K562 (cell line): ENCODE measurements around the gene DNAAF3. TPM values are rescaled to one million over a fixed set of nuclear protein-coding genes. Genes with fewer than 3 reads are reported as not detected.

Experiments
- BCLAF1 ChIP-seq, 2 experiments: fragments of 450-650 bp in 1 of 2; IDR thresholded peaks; 2 replicates each; pipeline ENCODE4 v1.6.1; 2011 to 2017; ENCODE audit warnings: low read depth in 2 of 2, antibody characterized with exemption in 1 of 2, borderline replicate concordance in 1 of 2, low read length in 1 of 2, mild to moderate bottlenecking in 1 of 2, mixed read lengths in 1 of 2; ENCODE audit not compliant: control insufficient read depth in 1 of 2
- BMI1 ChIP-seq: fragments of 150-350 bp; IDR thresholded peaks from 2 replicates; pipeline ENCODE4 v1.6.1; 2014; ENCODE audit warnings: low read length
- FUS ChIP-seq: fragments of 200-400 bp; formaldehyde crosslinking; optimal IDR thresholded peaks from 2 replicates; pipeline ENCODE3; 2017; ENCODE audit warnings: low read depth, low read length
- NR3C1 ChIP-seq: sonication (generic); formaldehyde crosslinking; IDR thresholded peaks from 2 replicates; pipeline ENCODE4 v1.8.1; 2022; ENCODE audit warnings: missing genetic modification reagents
- POU5F1 ChIP-seq: fragments of 150-350 bp; IDR thresholded peaks from 2 replicates; pipeline ENCODE4 v1.6.1; 2014; ENCODE audit warnings: borderline replicate concordance, low read length, low read depth, mild to moderate bottlenecking; ENCODE audit not compliant: partially characterized antibody
- RBM22 ChIP-seq: fragments of 200-400 bp; formaldehyde crosslinking; IDR thresholded peaks from 2 replicates; pipeline ENCODE4 v1.6.1; 2018; ENCODE audit warnings: low read length, low read depth; ENCODE audit not compliant: poor library complexity, severe bottlenecking
- SMAD1 ChIP-seq: fragments of 150-350 bp; IDR thresholded peaks from 2 replicates; pipeline ENCODE4 v1.6.1; 2014; ENCODE audit warnings: low read length, low read depth; ENCODE audit not compliant: partially characterized antibody
- SRSF3 ChIP-seq: fragments of 200-400 bp; formaldehyde crosslinking; IDR thresholded peaks from 2 replicates; pipeline ENCODE4 v1.6.1; 2016; ENCODE audit warnings: mild to moderate bottlenecking, low read length, moderate library complexity; ENCODE audit not compliant: insufficient read depth
- ZNF316 ChIP-seq: fragments of 450-650 bp; IDR thresholded peaks from 2 replicates; pipeline ENCODE4 v1.6.1; 2016
- ZNF518B ChIP-seq: fragments of 250-450 bp; sonication (Bioruptor Pico); IDR thresholded peaks from 2 replicates; pipeline ENCODE4 v1.5.0; 2021; ENCODE audit warnings: mild to moderate bottlenecking, moderate library complexity
- ZNF551 ChIP-seq: fragments of 250-450 bp; sonication (Bioruptor Pico); IDR thresholded peaks from 2 replicates; pipeline ENCODE4 v1.5.0; 2021; ENCODE audit warnings: mild to moderate bottlenecking, moderate library complexity
- ZNF785 ChIP-seq: fragments of 250-450 bp; sonication (Bioruptor Pico); IDR thresholded peaks from 2 replicates; pipeline ENCODE4 v1.4.0; 2020; ENCODE audit warnings: mild to moderate bottlenecking
- polyA plus RNA-seq, 8 experiments: library from polyadenylated mRNA; depleted of rRNA in 4 of 8; stranded (reverse) in 5 of 8; unstranded in 3 of 8; fragments of >200 nt; fragmentation: Nextera tagmentation in 2 of 8; fragmentation: Illumina TruSeq in 1 of 8; extraction: Ambion mirVana in 2 of 8; extraction: Trizol in 1 of 8; gene quantifications; 2 replicates each; pipeline versions ENCODE4 v1.2.1 to v1.2.3, GENCODE V29; 2011 to 2014; ENCODE audit warnings: inconsistent platforms in 1 of 8, missing spikeins in 1 of 8
- total RNA-seq, 7 experiments: library from RNA; depleted of rRNA in 6 of 7; stranded (reverse); fragments of >200 nt in 6 of 7; fragmentation: Illumina TruSeq in 2 of 7; extraction: Trizol in 2 of 7; gene quantifications; 2 replicates each; pipeline versions ENCODE4 v1.2.1 to v1.2.3, GENCODE V29; 2011 to 2021; ENCODE audit warnings: low replicate concordance in 1 of 7
- TF ChIP-seq, protein P1 (sequence below): sonication (generic); formaldehyde crosslinking; IDR thresholded peaks from 2 replicates; pipeline ENCODE4 v1.8.1; 2023; ENCODE audit warnings: mild to moderate bottlenecking, missing genetic modification reagents
- TF ChIP-seq, protein P2 (sequence below): sonication (generic); IDR thresholded peaks from 2 replicates; pipeline ENCODE4 v1.6.1; 2016
- TF ChIP-seq, protein P3 (sequence below): fragments of 450-650 bp; IDR thresholded peaks from 2 replicates; pipeline ENCODE4 v1.7.1; 2018; ENCODE audit warnings: mild to moderate bottlenecking, low read depth; ENCODE audit not compliant: partially characterized antibody

Gene DNAAF3
- total and polyA plus RNA-seq, 9 of the 15 experiments (the other 6 are each of a cell fraction or from before 2014, with no cell fraction given) = 21.6 to 61.5 (median 43.0) TPM

- TF ChIP-seq, protein P1, sequence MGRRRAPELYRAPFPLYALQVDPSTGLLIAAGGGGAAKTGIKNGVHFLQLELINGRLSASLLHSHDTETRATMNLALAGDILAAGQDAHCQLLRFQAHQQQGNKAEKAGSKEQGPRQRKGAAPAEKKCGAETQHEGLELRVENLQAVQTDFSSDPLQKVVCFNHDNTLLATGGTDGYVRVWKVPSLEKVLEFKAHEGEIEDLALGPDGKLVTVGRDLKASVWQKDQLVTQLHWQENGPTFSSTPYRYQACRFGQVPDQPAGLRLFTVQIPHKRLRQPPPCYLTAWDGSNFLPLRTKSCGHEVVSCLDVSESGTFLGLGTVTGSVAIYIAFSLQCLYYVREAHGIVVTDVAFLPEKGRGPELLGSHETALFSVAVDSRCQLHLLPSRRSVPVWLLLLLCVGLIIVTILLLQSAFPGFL = no peak
- TF ChIP-seq ZNF551 = no peak
- TF ChIP-seq SRSF3 = no peak
- no peak for TF ChIP-seq POU5F1
- TF ChIP-seq ZNF316 = no peak
- TF ChIP-seq FUS = no peak
- TF ChIP-seq, protein P2, sequence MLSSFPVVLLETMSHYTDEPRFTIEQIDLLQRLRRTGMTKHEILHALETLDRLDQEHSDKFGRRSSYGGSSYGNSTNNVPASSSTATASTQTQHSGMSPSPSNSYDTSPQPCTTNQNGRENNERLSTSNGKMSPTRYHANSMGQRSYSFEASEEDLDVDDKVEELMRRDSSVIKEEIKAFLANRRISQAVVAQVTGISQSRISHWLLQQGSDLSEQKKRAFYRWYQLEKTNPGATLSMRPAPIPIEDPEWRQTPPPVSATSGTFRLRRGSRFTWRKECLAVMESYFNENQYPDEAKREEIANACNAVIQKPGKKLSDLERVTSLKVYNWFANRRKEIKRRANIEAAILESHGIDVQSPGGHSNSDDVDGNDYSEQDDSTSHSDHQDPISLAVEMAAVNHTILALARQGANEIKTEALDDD = no peak
- TF ChIP-seq NR3C1 (CRISPR knock-in tag) = no peak
- TF ChIP-seq BCLAF1 (IDR thresholded peaks at IDR 0.05; ENCODE audit: borderline replicate concordance in 1 of 2, control insufficient read depth in 1 of 2, low read depth in 2 of 2, low read length in 1 of 2) = no peak
- no peak for TF ChIP-seq ZNF518B (CRISPR knock-in tag)
- TF ChIP-seq, protein P3, sequence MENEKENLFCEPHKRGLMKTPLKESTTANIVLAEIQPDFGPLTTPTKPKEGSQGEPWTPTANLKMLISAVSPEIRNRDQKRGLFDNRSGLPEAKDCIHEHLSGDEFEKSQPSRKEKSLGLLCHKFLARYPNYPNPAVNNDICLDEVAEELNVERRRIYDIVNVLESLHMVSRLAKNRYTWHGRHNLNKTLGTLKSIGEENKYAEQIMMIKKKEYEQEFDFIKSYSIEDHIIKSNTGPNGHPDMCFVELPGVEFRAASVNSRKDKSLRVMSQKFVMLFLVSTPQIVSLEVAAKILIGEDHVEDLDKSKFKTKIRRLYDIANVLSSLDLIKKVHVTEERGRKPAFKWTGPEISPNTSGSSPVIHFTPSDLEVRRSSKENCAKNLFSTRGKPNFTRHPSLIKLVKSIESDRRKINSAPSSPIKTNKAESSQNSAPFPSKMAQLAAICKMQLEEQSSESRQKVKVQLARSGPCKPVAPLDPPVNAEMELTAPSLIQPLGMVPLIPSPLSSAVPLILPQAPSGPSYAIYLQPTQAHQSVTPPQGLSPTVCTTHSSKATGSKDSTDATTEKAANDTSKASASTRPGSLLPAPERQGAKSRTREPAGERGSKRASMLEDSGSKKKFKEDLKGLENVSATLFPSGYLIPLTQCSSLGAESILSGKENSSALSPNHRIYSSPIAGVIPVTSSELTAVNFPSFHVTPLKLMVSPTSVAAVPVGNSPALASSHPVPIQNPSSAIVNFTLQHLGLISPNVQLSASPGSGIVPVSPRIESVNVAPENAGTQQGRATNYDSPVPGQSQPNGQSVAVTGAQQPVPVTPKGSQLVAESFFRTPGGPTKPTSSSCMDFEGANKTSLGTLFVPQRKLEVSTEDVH = no peak
- no peak for TF ChIP-seq ZNF785 (CRISPR knock-in tag)
- no peak for TF ChIP-seq RBM22
- TF ChIP-seq BMI1 = no peak
- no peak for TF ChIP-seq SMAD1
Observed at GRCh38 chr19:55116232-55116858, 50.1 kb downstream of the DNAAF3 start (continued).
